SK-N-SH (cell line): ENCODE data around the gene COX18. TPM values are rescaled to one million over a fixed set of nuclear protein-coding genes. Genes with fewer than 3 reads are reported as not detected.

ENCODE experiments used
- CTCF ChIA-PET: fragments of 300-600, 350-600 bp; formaldehyde crosslinking; extraction: SDS; loops from one replicate; lab custom pipeline; 2021; lab: Yijun Ruan, JAX
- POLR2A ChIA-PET: fragments of 350-600 bp; sonication (Branson Sonifier 250); formaldehyde crosslinking; extraction: SDS; loops from one replicate; lab custom pipeline; 2020; ENCODE audit warnings: antibody characterized with exemption, inconsistent platforms; lab: Yijun Ruan, JAX
- DNase-seq: peaks from one replicate; pipeline ENCODE4 v3.0.0; 2012
- H2AFZ ChIP-seq: fragments of 200-600 bp; sonication (generic); 2 replicates; pipeline ENCODE4 v1.8.1; 2016; ENCODE audit warnings: antibody characterized with exemption, mild to moderate bottlenecking, low read depth
- H3F3A ChIP-seq: fragments of 200-600 bp; sonication (generic); replicated peaks from 2 replicates; pipeline ENCODE3; 2016; ENCODE audit warnings: antibody characterized with exemption, mild to moderate bottlenecking; ENCODE audit not compliant: insufficient read depth
- H3K27ac ChIP-seq, 2 experiments: fragments of 200-500 bp in 1 of 2; fragments of 200-600 bp in 1 of 2; sonication (Bioruptor generic) in 1 of 2; sonication (generic), shearing (Covaris generic) in 1 of 2; 2 replicates each; pipeline versions ENCODE4 v1.5.1 to v1.6.1; 2014 to 2016; ENCODE audit warnings: low read depth in 2 of 2, inconsistent platforms in 1 of 2, low read length in 1 of 2, mild to moderate bottlenecking in 1 of 2, mixed read lengths in 1 of 2
- H3K27me3 ChIP-seq: fragments of 200-600 bp; sonication (generic), shearing (Covaris generic); 2 replicates; pipeline ENCODE4 v1.6.1; 2016; ENCODE audit warnings: mixed run types; ENCODE audit not compliant: insufficient read depth
- H3K36me3 ChIP-seq, 2 experiments: fragments of 200-500 bp in 1 of 2; fragments of 200-600 bp in 1 of 2; sonication (Bioruptor generic) in 1 of 2; sonication (generic) in 1 of 2; replicated peaks in 1 of 2; 2 replicates each; pipeline versions ENCODE3 to v1.5.1; 2014 to 2016; ENCODE audit warnings: low read length in 1 of 2, mild to moderate bottlenecking in 1 of 2; ENCODE audit not compliant: insufficient read depth in 2 of 2, control insufficient read depth in 1 of 2
- H3K4me1 ChIP-seq, 2 experiments: fragments of 200-500 bp in 1 of 2; fragments of 200-600 bp in 1 of 2; sonication (Bioruptor generic) in 1 of 2; sonication (generic), shearing (Covaris generic) in 1 of 2; 2 replicates each; pipeline versions ENCODE4 v1.5.1 to v1.6.1; 2014 to 2016; ENCODE audit warnings: low read depth in 1 of 2, low read length in 1 of 2, mixed run types in 1 of 2; ENCODE audit not compliant: insufficient read depth in 2 of 2, control insufficient read depth in 1 of 2
- H3K4me2 ChIP-seq: fragments of 200-600 bp; sonication (generic), shearing (Covaris generic); 2 replicates; pipeline ENCODE4 v1.6.1; 2017; ENCODE audit warnings: mixed run types
- H3K4me3 ChIP-seq, 2 experiments: fragments of 200-500 bp in 1 of 2; fragments of 200-600 bp in 1 of 2; sonication (Bioruptor generic) in 1 of 2; sonication (generic), shearing (Covaris generic) in 1 of 2; 2 replicates each; pipeline versions ENCODE4 v1.5.1 to v1.8.1; 2014 to 2016; ENCODE audit warnings: low read depth in 2 of 2, inconsistent platforms in 1 of 2, low read length in 1 of 2, mild to moderate bottlenecking in 1 of 2, mixed read lengths in 1 of 2, moderate library complexity in 1 of 2
- H3K79me2 ChIP-seq: fragments of 200-600 bp; sonication (generic); 2 replicates; pipeline ENCODE4 v1.8.1; 2017; ENCODE audit warnings: mild to moderate bottlenecking; ENCODE audit not compliant: insufficient read depth
- H3K9ac ChIP-seq: fragments of 200-600 bp; sonication (generic); 2 replicates; pipeline ENCODE4 v1.6.1; 2017; ENCODE audit warnings: mixed run types
- H3K9me2 ChIP-seq: fragments of 200-600 bp; sonication (generic); 2 replicates; pipeline ENCODE4 v1.6.1; 2017; ENCODE audit warnings: mixed run types
- H3K9me3 ChIP-seq: fragments of 200-600 bp; sonication (generic); 2 replicates; pipeline ENCODE4 v1.6.1; 2017; ENCODE audit warnings: mixed run types, mild to moderate bottlenecking, moderate library complexity
- H4K20me1 ChIP-seq: fragments of 200-600 bp; sonication (generic); 2 replicates; pipeline ENCODE4 v1.6.1; 2017; ENCODE audit warnings: mild to moderate bottlenecking, mixed run types; ENCODE audit not compliant: insufficient read depth
- CHD2 ChIP-seq: fragments of 150-350 bp; IDR thresholded peaks from 2 replicates; pipeline ENCODE4 v1.6.1; 2018; ENCODE audit warnings: low read length; ENCODE audit not compliant: partially characterized antibody
- EP300 ChIP-seq, 2 experiments: IDR thresholded peaks; 2 replicates each; pipeline versions ENCODE4 v1.4.0 to v1.6.1; 2012; ENCODE audit warnings: borderline replicate concordance in 1 of 2, low read depth in 1 of 2, low read length in 1 of 2
- FOSL2 ChIP-seq: IDR thresholded peaks from 2 replicates; pipeline ENCODE4 v1.4.0; 2012; ENCODE audit warnings: low read depth, mild to moderate bottlenecking, moderate library complexity, borderline replicate concordance
- JUND ChIP-seq: IDR thresholded peaks from 2 replicates; pipeline ENCODE4 v1.4.0; 2012
- NRF1 ChIP-seq: IDR thresholded peaks from 2 replicates; pipeline ENCODE4 v1.6.1; 2012; ENCODE audit warnings: low read depth, mild to moderate bottlenecking, low read length
- POLR2AphosphoS5 ChIP-seq: IDR thresholded peaks from 2 replicates; pipeline ENCODE4 v1.6.1; 2012; ENCODE audit warnings: low read depth, low read length
- RCOR1 ChIP-seq: fragments of 150-350 bp; IDR thresholded peaks from 2 replicates; pipeline ENCODE4 v1.6.1; 2017; ENCODE audit warnings: antibody characterized with exemption, low read length
- SIN3A ChIP-seq: IDR thresholded peaks from 2 replicates; pipeline ENCODE4 v1.6.1; 2012; ENCODE audit warnings: low read depth, mild to moderate bottlenecking, low read length, moderate library complexity, borderline replicate concordance
- TAF1 ChIP-seq: IDR thresholded peaks from 2 replicates; pipeline ENCODE4 v1.6.1; 2012; ENCODE audit warnings: low read depth, mild to moderate bottlenecking, low read length, moderate library complexity, borderline replicate concordance
- TCF12 ChIP-seq: IDR thresholded peaks from 2 replicates; pipeline ENCODE4 v1.4.0; 2012
- TEAD4 ChIP-seq: IDR thresholded peaks from 2 replicates; pipeline ENCODE4 v1.4.0; 2012; ENCODE audit warnings: mild to moderate bottlenecking, borderline replicate concordance; ENCODE audit not compliant: insufficient read depth
- WGBS: methylation state at CpG from one replicate; pipeline ENCODE4 v1.1.6; 2017; ENCODE audit warnings: low lambda C conversion rate; 5-methylcytosine and 5-hydroxymethylcytosine counted together
- polyA plus RNA-seq, 3 experiments: library from polyadenylated mRNA; depleted of rRNA; stranded (reverse); fragments of >200 nt; gene quantifications; 2 replicates each; pipeline ENCODE4 v1.2.3, GENCODE V29; 2012
- TF ChIP-seq, protein P1 (sequence below): IDR thresholded peaks from 2 replicates; pipeline ENCODE4 v1.4.0; 2012; ENCODE audit warnings: low read depth, borderline replicate concordance
- TF ChIP-seq, protein P2 (sequence below): IDR thresholded peaks from 2 replicates; pipeline ENCODE4 v1.4.0; 2012; ENCODE audit warnings: low read depth
- TF ChIP-seq, protein P3 (sequence below): IDR thresholded peaks from 2 replicates; pipeline ENCODE4 v1.4.0; 2012; ENCODE audit warnings: low read depth, borderline replicate concordance
- TF ChIP-seq, protein P4 (sequence below): fragments of 200-600 bp; sonication (generic); IDR thresholded peaks from 2 replicates; pipeline ENCODE4 v1.6.1; 2017; ENCODE audit warnings: antibody characterized with exemption, mild to moderate bottlenecking, moderate library complexity

COX18 gene
- polyA plus RNA-seq, 1 of the 3 experiments (the other 2 are of a cell fraction) = 7.7 TPM

DNA sequence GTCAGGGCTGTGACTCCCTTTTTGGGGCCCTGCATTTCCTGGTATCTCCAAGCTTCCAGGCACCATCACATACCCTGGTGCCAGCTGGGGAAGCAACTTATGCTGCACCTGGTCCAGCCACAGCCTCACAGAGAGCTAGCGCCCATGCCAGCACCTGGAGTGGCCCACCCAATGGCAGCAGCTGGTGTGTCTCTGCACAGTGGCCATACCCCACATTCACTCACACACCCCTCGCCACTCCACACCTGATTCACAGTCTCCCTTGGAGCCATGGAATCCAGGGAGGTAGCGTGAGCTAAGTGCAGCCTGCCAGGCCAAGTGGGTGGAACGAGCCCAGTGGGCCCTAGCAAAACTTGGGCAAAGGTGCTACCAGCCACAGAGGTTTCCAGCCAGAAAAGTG lies 56.8 kb downstream of the COX18 start:
- Histone ChIP-seq H3K27ac (no peak overlapping the region), H3F3A (no peaks in the 10 kb centered on the region), H3K36me3 (no peaks in the 10 kb centered on the region), H2AFZ (no peak overlapping the region), H3K4me3 (no peak overlapping the region), H3K9ac (no peak overlapping the region), H3K9me2 (no peaks in the 10 kb centered on the region), H3K4me2 (no peak overlapping the region), H4K20me1 (no peaks in the 10 kb centered on the region), H3K4me1 (no peaks in the 10 kb centered on the region), H3K79me2 (no peaks in the 10 kb centered on the region), H3K27me3 (no peaks in the 10 kb centered on the region), H3K9me3 (no peaks in the 10 kb centered on the region; the same call in 1 of the 2 replicates)
- ChIA-PET POLR2A (no interaction called here), CTCF (interaction anchor here (1.5 kb wide), 1 partner anchor 717 kb away, joined by 4 read pairs; no protein-coding TSS in a partner anchor)
- TF ChIP-seq TEAD4 (no peak), JUND (no peak), FOSL2 (no peak), NRF1 (no peak), CHD2 (no peak), RCOR1 (no peak), TAF1 (no peak), POLR2AphosphoS5 (no peak), TCF12 (no peak), SIN3A (no peak), EP300 (IDR thresholded peaks at IDR 0.05; ENCODE audit: borderline replicate concordance in 1 of 2, low read depth in 1 of 2, low read length in 1 of 2) (no peak)
- TF ChIP-seq, protein P1, sequence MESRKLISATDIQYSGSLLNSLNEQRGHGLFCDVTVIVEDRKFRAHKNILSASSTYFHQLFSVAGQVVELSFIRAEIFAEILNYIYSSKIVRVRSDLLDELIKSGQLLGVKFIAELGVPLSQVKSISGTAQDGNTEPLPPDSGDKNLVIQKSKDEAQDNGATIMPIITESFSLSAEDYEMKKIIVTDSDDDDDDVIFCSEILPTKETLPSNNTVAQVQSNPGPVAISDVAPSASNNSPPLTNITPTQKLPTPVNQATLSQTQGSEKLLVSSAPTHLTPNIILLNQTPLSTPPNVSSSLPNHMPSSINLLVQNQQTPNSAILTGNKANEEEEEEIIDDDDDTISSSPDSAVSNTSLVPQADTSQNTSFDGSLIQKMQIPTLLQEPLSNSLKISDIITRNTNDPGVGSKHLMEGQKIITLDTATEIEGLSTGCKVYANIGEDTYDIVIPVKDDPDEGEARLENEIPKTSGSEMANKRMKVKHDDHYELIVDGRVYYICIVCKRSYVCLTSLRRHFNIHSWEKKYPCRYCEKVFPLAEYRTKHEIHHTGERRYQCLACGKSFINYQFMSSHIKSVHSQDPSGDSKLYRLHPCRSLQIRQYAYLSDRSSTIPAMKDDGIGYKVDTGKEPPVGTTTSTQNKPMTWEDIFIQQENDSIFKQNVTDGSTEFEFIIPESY = no peak
- TF ChIP-seq, protein P2, sequence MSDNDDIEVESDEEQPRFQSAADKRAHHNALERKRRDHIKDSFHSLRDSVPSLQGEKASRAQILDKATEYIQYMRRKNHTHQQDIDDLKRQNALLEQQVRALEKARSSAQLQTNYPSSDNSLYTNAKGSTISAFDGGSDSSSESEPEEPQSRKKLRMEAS = no peak
- TF ChIP-seq, protein P3, sequence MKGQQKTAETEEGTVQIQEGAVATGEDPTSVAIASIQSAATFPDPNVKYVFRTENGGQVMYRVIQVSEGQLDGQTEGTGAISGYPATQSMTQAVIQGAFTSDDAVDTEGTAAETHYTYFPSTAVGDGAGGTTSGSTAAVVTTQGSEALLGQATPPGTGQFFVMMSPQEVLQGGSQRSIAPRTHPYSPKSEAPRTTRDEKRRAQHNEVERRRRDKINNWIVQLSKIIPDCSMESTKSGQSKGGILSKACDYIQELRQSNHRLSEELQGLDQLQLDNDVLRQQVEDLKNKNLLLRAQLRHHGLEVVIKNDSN = no peak
- TF ChIP-seq, protein P4, sequence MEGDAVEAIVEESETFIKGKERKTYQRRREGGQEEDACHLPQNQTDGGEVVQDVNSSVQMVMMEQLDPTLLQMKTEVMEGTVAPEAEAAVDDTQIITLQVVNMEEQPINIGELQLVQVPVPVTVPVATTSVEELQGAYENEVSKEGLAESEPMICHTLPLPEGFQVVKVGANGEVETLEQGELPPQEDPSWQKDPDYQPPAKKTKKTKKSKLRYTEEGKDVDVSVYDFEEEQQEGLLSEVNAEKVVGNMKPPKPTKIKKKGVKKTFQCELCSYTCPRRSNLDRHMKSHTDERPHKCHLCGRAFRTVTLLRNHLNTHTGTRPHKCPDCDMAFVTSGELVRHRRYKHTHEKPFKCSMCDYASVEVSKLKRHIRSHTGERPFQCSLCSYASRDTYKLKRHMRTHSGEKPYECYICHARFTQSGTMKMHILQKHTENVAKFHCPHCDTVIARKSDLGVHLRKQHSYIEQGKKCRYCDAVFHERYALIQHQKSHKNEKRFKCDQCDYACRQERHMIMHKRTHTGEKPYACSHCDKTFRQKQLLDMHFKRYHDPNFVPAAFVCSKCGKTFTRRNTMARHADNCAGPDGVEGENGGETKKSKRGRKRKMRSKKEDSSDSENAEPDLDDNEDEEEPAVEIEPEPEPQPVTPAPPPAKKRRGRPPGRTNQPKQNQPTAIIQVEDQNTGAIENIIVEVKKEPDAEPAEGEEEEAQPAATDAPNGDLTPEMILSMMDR = no peak
- WGBS = 56% methylated on average over 3 of the region's 4 CpGs
- no peak for DNase-seq
